Astrocyte (in vitro differentiated cells and primary cell): Measurements from ENCODE around the gene MTTP. TPM values are rescaled to one million over a fixed set of nuclear protein-coding genes. Genes with fewer than 3 reads are reported as not detected.

ENCODE experiments used
- DNase-seq: peaks from one replicate; pipeline ENCODE4 v3.0.0-alpha.2; 2010; ENCODE audit warnings: low read depth
- FAIRE-seq: peaks from 2 replicates; lab custom pipeline; 2011; peaks lifted over from hg19 to GRCh38; lab: Jason Lieb, UNC
- H2AFZ ChIP-seq: 2 replicates; pipeline ENCODE4 v1.6.0; 2012; ENCODE audit warnings: low read depth, low read length, inconsistent platforms
- H3K27ac ChIP-seq: 2 replicates; pipeline ENCODE4 v1.5.1; 2011; ENCODE audit warnings: low read depth, low read length, inconsistent platforms
- H3K27me3 ChIP-seq: 2 replicates; pipeline ENCODE4 v1.6.0; 2011; ENCODE audit warnings: low read length, inconsistent platforms; ENCODE audit not compliant: insufficient read depth
- H3K36me3 ChIP-seq: 2 replicates; pipeline ENCODE4 v1.5.1; 2011; ENCODE audit warnings: low read length, inconsistent platforms; ENCODE audit not compliant: insufficient read depth
- H3K4me1 ChIP-seq: 2 replicates; pipeline ENCODE4 v1.5.1; 2011; ENCODE audit warnings: low read length, inconsistent platforms; ENCODE audit not compliant: insufficient read depth
- H3K4me2 ChIP-seq: 2 replicates; pipeline ENCODE4 v1.6.0; 2012; ENCODE audit warnings: low read length, inconsistent platforms
- H3K4me3 ChIP-seq: 2 replicates; pipeline ENCODE4 v1.5.1; 2011; ENCODE audit warnings: low read depth, mild to moderate bottlenecking, low read length, inconsistent platforms; ENCODE audit not compliant: insufficient read depth
- H3K79me2 ChIP-seq: 2 replicates; pipeline ENCODE4 v1.6.0; 2012; ENCODE audit warnings: mild to moderate bottlenecking, low read length, inconsistent platforms; ENCODE audit not compliant: insufficient read depth
- H3K9ac ChIP-seq: 2 replicates; pipeline ENCODE4 v1.6.0; 2012; ENCODE audit warnings: mild to moderate bottlenecking, low read length, inconsistent platforms
- H3K9me3 ChIP-seq: 2 replicates; pipeline ENCODE4 v1.5.1; 2012; ENCODE audit warnings: low read depth, mild to moderate bottlenecking, low read length, inconsistent platforms; ENCODE audit not compliant: insufficient read depth
- H4K20me1 ChIP-seq: 2 replicates; pipeline ENCODE4 v1.6.0; 2012; ENCODE audit warnings: low read length, inconsistent platforms; ENCODE audit not compliant: insufficient read depth
- H3K27ac Mint-ChIP-seq: one replicate; pipeline ENCODE4 v1.8.0; 2021; ENCODE audit warnings: mild to moderate bottlenecking, mixed read lengths; ENCODE audit not compliant: unreplicated experiment
- H3K27me3 Mint-ChIP-seq: one replicate; pipeline ENCODE4 v1.8.0; 2021; ENCODE audit warnings: low read depth, mixed read lengths; ENCODE audit not compliant: unreplicated experiment
- H3K36me3 Mint-ChIP-seq: one replicate; pipeline ENCODE4 v1.8.0; 2021; ENCODE audit warnings: low read depth, mixed read lengths; ENCODE audit not compliant: unreplicated experiment
- H3K4me1 Mint-ChIP-seq: one replicate; pipeline ENCODE4 v1.8.0; 2021; ENCODE audit warnings: low read depth, mixed read lengths; ENCODE audit not compliant: unreplicated experiment
- H3K4me3 Mint-ChIP-seq: one replicate; pipeline ENCODE4 v1.8.0; 2021; ENCODE audit warnings: mild to moderate bottlenecking, moderate library complexity, mixed read lengths; ENCODE audit not compliant: unreplicated experiment
- H3K9me3 Mint-ChIP-seq: one replicate; pipeline ENCODE4 v1.8.0; 2021; ENCODE audit warnings: mild to moderate bottlenecking, mixed read lengths; ENCODE audit not compliant: unreplicated experiment
- CTCF ChIP-seq: IDR thresholded peaks from 2 replicates; pipeline ENCODE4 v1.5.1; 2011; ENCODE audit warnings: low read depth, mild to moderate bottlenecking, inconsistent platforms, low read length, moderate library complexity; ENCODE audit not compliant: insufficient read depth
- EZH2 ChIP-seq: IDR thresholded peaks from 2 replicates; pipeline ENCODE4 v1.6.1; 2012; ENCODE audit warnings: mild to moderate bottlenecking, low read length, inconsistent platforms; ENCODE audit not compliant: insufficient read depth
- total RNA-seq: library from RNA; stranded (reverse); gene quantifications from 2 replicates; pipeline ENCODE4 v1.2.1, GENCODE V29; 2021

MTTP gene
- total RNA-seq, 1 donor from 2014 or later: 0.41 TPM

- H3K4me2 ChIP-seq: no peak overlapping the region
- no peak overlapping the region for H2AFZ ChIP-seq
- Mint-ChIP-seq H3K27ac (no peak overlapping the region), H3K27me3 (no peaks in the 10 kb centered on the region), H3K9me3 (no peaks in the 10 kb centered on the region), H3K4me3 (no peak overlapping the region), H3K4me1 (peaks cover 2% of the 10 kb centered on the region), H3K36me3 (no peaks in the 10 kb centered on the region)
- DNase-seq (no peak), FAIRE-seq (no peak)
- TF ChIP-seq EZH2 (no peak), CTCF (no peak)
- no peaks in the 10 kb centered on the region for H3K9me3 ChIP-seq
- H3K4me3 ChIP-seq: no peak overlapping the region
- no peaks in the 10 kb centered on the region for H3K27me3 ChIP-seq
- H3K9ac ChIP-seq: no peak overlapping the region
- H3K79me2 ChIP-seq: no peaks in the 10 kb centered on the region
- H3K4me1 ChIP-seq: no peaks in the 10 kb centered on the region
- H3K36me3 ChIP-seq: no peaks in the 10 kb centered on the region
- no peaks in the 10 kb centered on the region for H4K20me1 ChIP-seq
- no peak overlapping the region for H3K27ac ChIP-seq
These were observed 40.7 kb downstream of the MTTP start for GRCh38 chr4:99615170-99615820.

- no peak overlapping the region for H2AFZ ChIP-seq
- Mint-ChIP-seq H3K27ac (no peak overlapping the region), H3K27me3 (no peaks in the 10 kb centered on the region), H3K36me3 (no peaks in the 10 kb centered on the region), H3K9me3 (no peaks in the 10 kb centered on the region), H3K4me1 (no peaks in the 10 kb centered on the region), H3K4me3 (no peak overlapping the region)
- no peak for TF ChIP-seq CTCF
- TF ChIP-seq EZH2: no peak
- H3K9ac ChIP-seq: no peak overlapping the region
- H3K27ac ChIP-seq: no peak overlapping the region
- H4K20me1 ChIP-seq: no peaks in the 10 kb centered on the region
- H3K36me3 ChIP-seq: no peaks in the 10 kb centered on the region
- H3K4me2 ChIP-seq: no peak overlapping the region
- H3K79me2 ChIP-seq: no peaks in the 10 kb centered on the region
- H3K27me3 ChIP-seq: no peaks in the 10 kb centered on the region
- DNase-seq (no peak), FAIRE-seq (no peak)
- H3K4me1 ChIP-seq: no peaks in the 10 kb centered on the region
- no peak overlapping the region for H3K4me3 ChIP-seq
- H3K9me3 ChIP-seq: no peaks in the 10 kb centered on the region
These were observed 42.8 kb downstream of the MTTP start for GRCh38 chr4:99617374-99617773.

- Histone ChIP-seq H3K9ac (no peak overlapping the region), H3K36me3 (no peaks in the 10 kb centered on the region), H3K4me2 (no peak overlapping the region), H3K4me3 (no peak overlapping the region), H2AFZ (no peak overlapping the region), H3K27ac (no peak overlapping the region), H3K4me1 (no peaks in the 10 kb centered on the region), H3K79me2 (no peaks in the 10 kb centered on the region), H3K27me3 (no peaks in the 10 kb centered on the region), H4K20me1 (no peaks in the 10 kb centered on the region), H3K9me3 (no peaks in the 10 kb centered on the region)
- no peaks in the 10 kb centered on the region for H3K36me3 Mint-ChIP-seq
- no peaks in the 10 kb centered on the region for H3K4me1 Mint-ChIP-seq
- DNase-seq: no peak
- FAIRE-seq: no peak
- no peak overlapping the region for H3K27ac Mint-ChIP-seq
- no peaks in the 10 kb centered on the region for H3K27me3 Mint-ChIP-seq
- H3K4me3 Mint-ChIP-seq: no peak overlapping the region
- no peaks in the 10 kb centered on the region for H3K9me3 Mint-ChIP-seq
- no peak for TF ChIP-seq EZH2
These were observed 47.7 kb downstream of the MTTP start for GRCh38 chr4:99622341-99622740.
